NCI-H748 treated with DMSO at 0.1 percent for 48 hours (cell line): ENCODE results near the gene OTOP2.

ENCODE experiments used
- DNase-seq: peaks from one replicate; lab custom pipeline; 2025; lab: John Stamatoyannopoulos, UW

Gene OTOP2

GRCh38 chr17:74925242-74925641, 1.2 kb downstream of the OTOP2 start:
- DNase-seq: no peak

- DNase-seq: no peak
Observed at GRCh38 chr17:74928786-74929185, 4.7 kb downstream of the OTOP2 start.

DNA sequence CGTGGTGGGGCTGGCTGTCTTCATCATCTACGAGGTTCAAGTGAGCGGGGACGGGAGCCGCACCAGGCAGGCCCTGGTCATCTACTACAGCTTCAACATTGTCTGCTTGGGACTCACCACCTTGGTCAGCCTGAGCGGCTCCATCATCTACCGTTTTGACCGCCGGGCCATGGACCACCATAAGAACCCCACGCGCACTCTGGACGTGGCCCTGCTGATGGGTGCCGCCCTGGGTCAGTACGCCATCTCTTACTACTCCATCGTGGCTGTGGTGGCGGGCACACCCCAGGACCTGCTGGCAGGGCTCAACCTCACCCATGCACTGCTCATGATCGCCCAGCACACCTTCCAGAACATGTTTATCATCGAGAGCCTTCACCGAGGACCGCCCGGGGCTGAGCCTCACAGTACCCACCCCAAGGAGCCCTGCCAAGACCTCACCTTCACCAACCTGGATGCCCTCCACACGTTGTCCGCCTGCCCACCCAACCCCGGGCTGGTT, 6.5 kb downstream of the OTOP2 start:
- no peak for DNase-seq

DNA sequence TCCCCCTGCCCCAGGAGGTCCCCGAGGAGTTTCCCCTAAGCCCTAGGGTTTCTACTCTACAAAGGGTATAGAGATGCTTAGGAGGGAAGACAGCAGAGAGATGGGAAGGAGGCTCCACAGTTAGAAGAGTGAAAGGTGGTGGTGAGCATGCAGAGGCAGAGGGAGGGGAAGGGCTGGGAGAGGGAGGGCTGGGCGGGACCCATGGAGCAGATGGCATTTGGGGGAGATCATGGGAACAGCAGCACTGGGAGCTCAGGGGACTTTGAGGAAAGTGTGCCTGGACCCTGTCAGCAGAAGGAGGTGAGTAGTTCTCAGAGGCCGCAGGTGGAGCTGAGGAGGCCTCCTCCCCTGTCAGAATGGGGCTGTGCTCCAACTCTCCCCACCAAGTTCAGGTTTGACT, 11.0 kb downstream of the OTOP2 start:
- DNase-seq: no peak

GRCh38 chr17:74935585-74936469, 11.8 kb downstream of the OTOP2 start, which contains the start of gene OTOP3:
TSS of gene OTOP3 (plus strand) at chr17:74935898. CDS start at chr17:74935922, 24 bp downstream.
- peak; percentile 4 for DNase-seq

DNA sequence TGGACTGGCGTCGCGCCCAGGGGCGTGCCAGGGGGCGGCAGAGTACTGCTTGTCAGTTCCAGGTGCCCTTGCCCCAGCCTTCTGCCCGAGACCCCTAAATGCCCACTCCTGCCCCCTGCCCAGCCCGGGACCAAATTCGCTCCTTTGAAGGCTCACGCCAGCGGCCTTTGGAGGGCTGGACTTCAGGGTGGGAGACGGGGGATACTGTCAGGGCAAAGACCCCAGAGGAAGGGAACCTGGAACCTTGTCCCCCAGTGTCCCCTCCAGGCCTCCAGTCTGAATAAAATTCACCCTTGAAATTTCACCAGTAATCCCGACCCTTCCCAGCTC, 12.4 kb downstream of the OTOP2 start:
- DNase-seq: no peak

- no peak for DNase-seq
Observed at GRCh38 chr17:74937064-74938051, 13.3 kb downstream of the OTOP2 start.

DNA sequence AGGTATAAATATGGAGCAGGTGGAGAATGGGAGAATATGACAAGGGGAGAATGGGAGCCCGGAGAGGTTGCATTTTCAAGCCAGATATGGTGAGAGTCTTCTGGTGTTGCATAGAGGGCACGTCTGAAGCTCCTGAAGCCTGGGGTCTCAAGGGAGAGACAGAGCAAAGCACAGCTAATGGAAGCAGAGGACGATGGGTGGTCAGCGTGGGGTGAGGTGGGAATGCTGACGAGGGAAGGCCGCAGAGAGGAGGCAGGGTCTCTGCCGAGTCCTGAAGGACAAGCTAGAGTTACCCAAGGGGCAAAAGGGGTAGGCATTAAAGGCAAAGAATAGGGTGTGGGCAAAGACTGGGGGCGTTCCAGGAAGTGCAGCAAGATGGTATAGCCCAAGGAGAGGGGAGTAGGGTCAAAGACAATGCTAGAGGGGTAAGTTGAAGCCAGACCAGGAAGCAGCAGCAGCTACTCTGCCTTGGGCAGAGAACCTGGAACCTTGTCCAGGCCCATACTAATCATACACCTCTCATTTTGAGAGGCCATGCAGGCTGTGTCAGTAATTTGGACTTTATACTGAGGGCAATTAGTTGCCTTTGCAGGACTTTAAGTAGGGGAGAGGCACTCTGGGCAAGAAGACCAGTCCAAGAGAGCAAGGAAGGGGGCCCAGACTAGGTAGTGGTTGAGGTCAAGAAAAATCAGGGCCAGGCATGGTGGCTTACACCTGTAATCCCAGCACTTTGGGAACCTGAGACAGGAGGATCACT, 14.3 kb downstream of the OTOP2 start:
- DNase-seq: no peak

GRCh38 chr17:74939534-74939933, 15.5 kb downstream of the OTOP2 start:
- no peak for DNase-seq

GRCh38 chr17:74941128-74941725, 17.2 kb downstream of the OTOP2 start:
- no peak for DNase-seq

GRCh38 chr17:74943808-74944522, 19.9 kb downstream of the OTOP2 start:
- no peak for DNase-seq

DNA sequence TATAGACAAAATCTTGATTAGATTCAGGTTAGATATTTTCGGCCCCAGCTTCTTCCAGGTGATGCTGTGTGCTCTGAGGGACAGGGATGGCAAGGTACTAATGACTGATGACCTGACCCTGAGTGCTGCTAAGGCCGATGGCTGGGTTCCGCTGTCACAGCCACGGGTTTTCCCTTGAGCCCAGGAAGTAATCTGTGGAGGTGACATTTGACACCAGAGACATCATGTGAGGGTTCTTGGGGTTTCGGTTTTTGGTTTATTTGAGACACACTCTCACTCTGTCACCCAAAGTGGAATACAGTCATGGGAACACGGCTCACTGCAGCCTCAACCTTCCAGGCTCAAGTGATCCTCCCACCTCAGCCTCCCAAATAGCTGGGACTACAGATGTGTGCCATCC, 21.5 kb downstream of the OTOP2 start:
- no peak for DNase-seq

DNA sequence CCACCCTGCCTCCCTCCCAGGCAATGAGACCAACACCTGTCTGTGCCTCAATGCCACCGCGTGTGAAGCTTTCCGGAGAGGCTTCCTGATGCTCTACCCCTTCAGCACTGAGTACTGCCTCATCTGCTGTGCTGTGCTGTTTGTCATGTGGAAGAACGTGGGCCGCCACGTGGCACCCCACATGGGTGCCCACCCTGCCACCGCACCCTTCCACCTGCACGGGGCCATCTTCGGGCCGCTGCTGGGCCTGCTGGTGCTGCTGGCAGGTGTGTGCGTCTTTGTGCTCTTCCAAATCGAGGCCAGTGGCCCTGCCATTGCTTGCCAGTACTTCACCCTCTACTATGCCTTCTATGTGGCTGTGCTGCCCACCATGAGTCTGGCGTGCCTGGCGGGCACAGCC, 22.6 kb downstream of the OTOP2 start:
- DNase-seq: no peak

DNA sequence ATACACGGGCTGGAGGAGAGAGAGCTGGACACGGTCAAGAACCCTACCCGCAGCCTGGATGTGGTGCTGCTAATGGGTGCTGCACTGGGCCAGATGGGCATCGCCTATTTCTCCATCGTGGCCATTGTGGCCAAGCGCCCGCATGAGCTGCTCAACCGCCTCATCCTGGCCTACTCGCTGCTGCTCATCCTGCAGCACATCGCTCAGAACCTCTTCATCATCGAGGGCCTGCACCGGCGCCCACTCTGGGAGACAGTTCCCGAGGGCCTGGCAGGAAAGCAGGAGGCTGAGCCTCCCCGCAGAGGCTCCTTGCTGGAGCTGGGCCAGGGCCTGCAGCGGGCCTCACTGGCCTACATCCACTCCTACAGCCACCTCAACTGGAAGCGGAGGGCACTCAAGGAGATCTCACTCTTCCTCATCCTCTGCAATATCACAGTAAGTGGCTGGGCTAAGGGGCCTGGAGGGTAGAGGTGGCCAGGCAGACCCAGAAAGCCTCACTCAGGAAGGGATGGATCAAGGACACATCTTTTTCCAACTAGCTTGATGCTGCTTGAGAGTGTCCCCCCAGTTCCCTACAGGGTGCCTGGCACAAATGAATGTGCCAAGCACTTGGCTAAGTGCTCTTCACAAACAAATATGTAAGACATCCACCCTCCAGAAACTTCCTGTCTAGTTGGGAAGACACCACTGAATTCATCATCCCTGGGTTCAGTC, 23.1 kb downstream of the OTOP2 start:
- DNase-seq: no peak

DNA sequence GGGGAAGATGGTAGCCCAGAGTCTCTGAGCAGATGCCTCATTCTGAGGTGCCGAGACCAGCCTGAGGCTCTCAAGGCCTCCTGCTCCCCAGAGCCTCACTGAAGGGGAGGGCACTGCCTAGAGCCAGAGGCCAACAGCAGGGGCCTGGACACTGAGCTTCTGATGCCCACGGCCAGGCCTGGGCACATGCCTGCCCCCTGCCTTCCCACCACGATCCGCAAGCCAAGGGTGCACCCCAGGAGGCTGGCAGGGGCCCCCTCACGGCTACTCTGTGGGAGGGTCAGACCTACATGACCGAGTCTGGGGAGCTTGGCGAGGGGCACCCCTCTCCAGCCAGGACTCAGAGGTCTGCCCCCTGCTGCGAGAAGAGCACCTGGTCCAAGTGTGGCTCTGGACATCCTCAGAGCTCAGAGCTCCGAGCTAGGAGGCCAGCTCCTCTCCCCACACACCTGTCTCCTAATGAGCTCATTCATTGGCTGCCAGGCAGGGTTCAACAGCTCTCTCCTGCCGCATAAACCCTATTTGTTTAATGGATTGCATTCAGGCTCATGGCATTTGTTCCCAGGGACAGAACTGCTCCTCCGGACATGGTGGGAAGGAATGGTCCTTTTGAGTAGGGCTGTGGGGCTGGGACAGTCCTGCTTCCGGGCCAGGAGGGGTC, 25.5 kb downstream of the OTOP2 start:
- DNase-seq: no peak

- no peak for DNase-seq
Observed at GRCh38 chr17:74950207-74950606, 26.1 kb downstream of the OTOP2 start.

- no peak for DNase-seq
Observed at GRCh38 chr17:74951065-74951464, 27.0 kb downstream of the OTOP2 start.

GRCh38 chr17:74951680-74952421, 27.8 kb downstream of the OTOP2 start:
- DNase-seq: no peak
